Chondrocyte (in vitro differentiated cells): ENCODE measurements around the gene NOP16. TPM values are rescaled to one million over a fixed set of nuclear protein-coding genes. Genes with fewer than 3 reads are reported as not detected.

ENCODE experiments used
- DNase-seq: peaks from one replicate; pipeline ENCODE4 v3.0.0; 2021; ENCODE audit warnings: mixed read lengths, low spot score
- H3K27ac Mint-ChIP-seq: one replicate; pipeline ENCODE4 v1.8.0; 2021; ENCODE audit warnings: mild to moderate bottlenecking, moderate library complexity, mixed read lengths; ENCODE audit not compliant: unreplicated experiment
- H3K27me3 Mint-ChIP-seq: 2 replicates; pipeline ENCODE4 v1.8.0; 2021; ENCODE audit warnings: low read depth, mixed read lengths
- H3K36me3 Mint-ChIP-seq: 2 replicates; pipeline ENCODE4 v1.8.0; 2021; ENCODE audit warnings: low read depth, mixed read lengths
- H3K4me1 Mint-ChIP-seq: 2 replicates; pipeline ENCODE4 v1.8.0; 2021; ENCODE audit warnings: low read depth, mild to moderate bottlenecking, mixed read lengths
- H3K4me3 Mint-ChIP-seq: one replicate; pipeline ENCODE4 v1.8.0; 2021; ENCODE audit warnings: mild to moderate bottlenecking, moderate library complexity, mixed read lengths; ENCODE audit not compliant: unreplicated experiment
- H3K9me3 Mint-ChIP-seq: 2 replicates; pipeline ENCODE4 v1.8.0; 2021; ENCODE audit warnings: low read depth, mixed read lengths
- total RNA-seq: library from RNA; stranded (reverse); gene quantifications from 3 replicates; pipeline ENCODE4 v1.2.1, GENCODE V29; 2021
- TF ChIP-seq, protein P1 (sequence below): fragments of 200-600 bp; sonication (generic); IDR thresholded peaks from 2 replicates; pipeline ENCODE4 v1.5.0; 2021; ENCODE audit warnings: antibody characterized with exemption, mild to moderate bottlenecking, moderate library complexity

Gene NOP16
- total RNA-seq, 1 donor from 2014 or later, result 19.9 TPM

DNA sequence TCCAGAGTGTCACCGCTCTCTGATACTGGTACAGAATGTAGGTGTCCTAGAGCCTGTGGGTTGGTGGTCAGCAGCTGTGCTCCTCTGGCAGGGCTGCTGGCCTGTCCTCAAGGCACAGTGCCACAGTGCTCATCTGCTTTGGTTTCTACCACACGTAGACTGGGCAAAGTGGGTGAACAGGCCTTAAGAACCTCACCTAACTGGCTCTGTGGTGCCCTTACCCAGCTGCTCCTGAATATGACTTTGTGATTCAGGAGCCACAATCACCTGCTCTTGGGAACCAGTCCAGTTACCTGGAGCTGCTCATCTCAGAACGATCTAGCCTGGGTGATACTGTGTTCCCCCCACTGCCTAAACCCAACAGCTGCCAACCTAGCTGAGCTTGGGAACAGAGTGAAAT, 6.4 kb downstream of the NOP16 start:
- DNase-seq, result no peak
- H3K36me3 Mint-ChIP-seq, result peaks cover 7% of the 10 kb centered on the region
- TF ChIP-seq, protein P1, sequence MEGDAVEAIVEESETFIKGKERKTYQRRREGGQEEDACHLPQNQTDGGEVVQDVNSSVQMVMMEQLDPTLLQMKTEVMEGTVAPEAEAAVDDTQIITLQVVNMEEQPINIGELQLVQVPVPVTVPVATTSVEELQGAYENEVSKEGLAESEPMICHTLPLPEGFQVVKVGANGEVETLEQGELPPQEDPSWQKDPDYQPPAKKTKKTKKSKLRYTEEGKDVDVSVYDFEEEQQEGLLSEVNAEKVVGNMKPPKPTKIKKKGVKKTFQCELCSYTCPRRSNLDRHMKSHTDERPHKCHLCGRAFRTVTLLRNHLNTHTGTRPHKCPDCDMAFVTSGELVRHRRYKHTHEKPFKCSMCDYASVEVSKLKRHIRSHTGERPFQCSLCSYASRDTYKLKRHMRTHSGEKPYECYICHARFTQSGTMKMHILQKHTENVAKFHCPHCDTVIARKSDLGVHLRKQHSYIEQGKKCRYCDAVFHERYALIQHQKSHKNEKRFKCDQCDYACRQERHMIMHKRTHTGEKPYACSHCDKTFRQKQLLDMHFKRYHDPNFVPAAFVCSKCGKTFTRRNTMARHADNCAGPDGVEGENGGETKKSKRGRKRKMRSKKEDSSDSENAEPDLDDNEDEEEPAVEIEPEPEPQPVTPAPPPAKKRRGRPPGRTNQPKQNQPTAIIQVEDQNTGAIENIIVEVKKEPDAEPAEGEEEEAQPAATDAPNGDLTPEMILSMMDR, result no peak

GRCh38 chr5:176381423-176381822, 7.0 kb downstream of the NOP16 start:
- TF ChIP-seq, protein P1, result no peak
- no peak for DNase-seq
- H3K9me3 Mint-ChIP-seq, result no peaks in the 10 kb centered on the region
- no peaks in the 10 kb centered on the region for H3K27me3 Mint-ChIP-seq
- H3K27ac Mint-ChIP-seq, result no peak overlapping the region
- H3K4me3 Mint-ChIP-seq, result no peak overlapping the region
- peaks cover 2% of the 10 kb centered on the region for H3K4me1 Mint-ChIP-seq
- peaks cover 7% of the 10 kb centered on the region for H3K36me3 Mint-ChIP-seq

More for the DNA sequence above, 6.4 kb downstream of the NOP16 start:
- Mint-ChIP-seq H3K9me3 (no peaks in the 10 kb centered on the region), H3K27ac (no peak overlapping the region), H3K4me1 (peaks cover 8% of the 10 kb centered on the region), H3K27me3 (no peaks in the 10 kb centered on the region), H3K4me3 (no peak overlapping the region)

- Mint-ChIP-seq H3K4me1 (no peaks in the 10 kb centered on the region), H3K4me3 (no peak overlapping the region), H3K9me3 (no peaks in the 10 kb centered on the region), H3K36me3 (peaks cover 7% of the 10 kb centered on the region), H3K27ac (no peak overlapping the region), H3K27me3 (no peaks in the 10 kb centered on the region)
- DNase-seq, result no peak
- TF ChIP-seq, protein P1, result no peak
Measured at GRCh38 chr5:176379881-176380280, 8.5 kb downstream of the NOP16 start.

DNA sequence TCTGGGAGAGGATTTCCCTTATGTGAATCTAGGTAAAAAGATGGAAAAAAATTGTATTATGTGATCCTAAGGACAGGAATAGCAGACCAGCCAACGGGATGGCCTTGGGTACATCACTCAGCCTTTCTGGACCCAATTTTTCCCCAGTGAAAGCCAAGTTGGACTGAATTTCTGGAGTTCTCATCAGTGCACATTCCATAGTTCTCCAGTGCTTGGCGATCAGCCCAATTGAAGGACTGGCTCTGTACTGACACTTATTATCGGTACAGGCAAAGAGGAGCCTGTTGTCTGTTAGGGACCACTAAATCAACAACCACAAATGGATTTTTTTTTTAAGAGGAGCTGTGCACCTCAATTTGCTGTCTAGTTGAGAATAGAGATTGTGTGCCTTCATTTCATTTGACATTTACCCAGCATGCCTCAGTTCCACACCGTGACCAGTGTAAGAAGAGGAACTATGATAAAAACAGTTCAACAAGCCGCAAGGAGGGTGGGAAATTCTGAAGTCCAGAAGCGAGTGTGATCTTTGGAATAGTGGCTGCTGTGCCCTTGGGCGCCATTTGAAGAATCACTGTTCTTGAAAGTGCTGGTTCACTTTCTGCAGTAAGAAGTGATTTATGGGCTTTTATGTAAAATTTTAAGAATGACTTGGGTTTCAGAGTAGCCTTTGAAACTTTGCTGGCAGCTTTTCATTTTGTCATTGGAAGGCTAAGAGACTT, 15.1 kb downstream of the NOP16 start:
- Mint-ChIP-seq H3K36me3 (peaks cover 12% of the 10 kb centered on the region), H3K9me3 (no peaks in the 10 kb centered on the region), H3K27ac (no peak overlapping the region), H3K4me3 (no peak overlapping the region), H3K4me1 (no peaks in the 10 kb centered on the region), H3K27me3 (no peaks in the 10 kb centered on the region)
- no peak for DNase-seq
- TF ChIP-seq, protein P1, result no peak

DNA sequence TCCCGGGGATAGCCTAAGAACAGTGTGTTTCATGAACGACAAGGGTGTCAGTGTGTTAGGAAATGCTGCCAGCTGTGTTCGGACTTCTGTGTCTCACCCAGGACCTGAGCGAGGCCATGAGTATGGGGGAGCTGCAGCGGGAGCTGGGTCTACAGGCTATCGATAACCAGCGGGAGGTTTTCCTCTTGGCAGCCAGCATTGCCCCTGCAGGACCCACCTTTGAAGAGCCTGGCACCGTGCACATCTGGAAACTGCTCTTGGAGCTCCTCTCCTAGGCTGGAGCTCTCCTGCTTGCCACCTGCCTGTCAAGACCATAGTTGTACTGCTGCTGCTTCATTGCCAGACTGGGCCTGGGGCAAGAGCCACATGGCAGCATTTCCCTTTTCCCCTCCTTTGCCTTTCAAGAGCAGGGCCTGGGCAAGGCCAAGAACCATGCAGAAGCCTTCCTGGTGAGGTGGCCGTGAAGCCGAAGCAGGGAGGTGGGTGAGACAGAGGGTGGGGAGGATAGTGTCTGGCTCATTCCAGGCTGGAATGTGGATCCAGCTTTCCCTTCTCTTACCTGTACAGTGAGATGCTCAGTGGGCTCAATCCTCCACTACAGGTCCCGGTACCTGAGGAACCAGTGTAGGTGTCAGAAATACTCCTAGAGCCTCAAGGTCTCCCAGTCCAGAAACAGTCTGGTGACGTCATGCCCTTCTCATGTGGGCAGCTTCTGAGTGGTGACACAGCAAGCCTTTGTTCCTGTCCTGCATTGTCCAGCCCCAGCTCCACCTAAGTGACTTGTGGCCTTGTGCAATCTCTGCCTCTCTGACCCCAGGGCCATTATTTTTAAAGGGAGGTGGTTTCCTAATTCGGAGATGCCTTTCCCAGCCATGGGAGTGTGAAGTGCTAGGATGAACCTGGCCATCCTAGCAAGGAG, 16.5 kb downstream of the NOP16 start:
- Mint-ChIP-seq H3K27me3 (no peaks in the 10 kb centered on the region), H3K4me1 (peaks cover 11% of the 10 kb centered on the region)

More for the DNA sequence above, 16.5 kb downstream of the NOP16 start:
- Mint-ChIP-seq H3K36me3 (peaks cover 22% of the 10 kb centered on the region), H3K27ac (no peak overlapping the region), H3K9me3 (no peaks in the 10 kb centered on the region), H3K4me3 (no peak overlapping the region)
- DNase-seq, result no peak
- TF ChIP-seq, protein P1, result no peak
